AG04450 (cell line): ENCODE results near the gene GULP1. TPM values are rescaled to one million over a fixed set of nuclear protein-coding genes. Genes with fewer than 3 reads are reported as not detected.

Experiments
- CTCF ChIA-PET: fragments of 300-600, 350-600 bp; formaldehyde crosslinking; extraction: SDS; loops from one replicate; lab custom pipeline; 2022; ENCODE audit warnings: antibody characterized with exemption, inconsistent platforms; lab: Charles Lee
- POLR2A ChIA-PET: fragments of 350-600 bp; formaldehyde crosslinking; extraction: SDS; loops from one replicate; lab custom pipeline; 2021; ENCODE audit warnings: antibody characterized with exemption, inconsistent platforms; lab: Yijun Ruan, JAX
- DNase-seq: peaks from one replicate; pipeline ENCODE4 v3.0.0-alpha.2; 2011; ENCODE audit warnings: low read depth, low spot score
- H3K27ac ChIP-seq: one replicate; pipeline ENCODE4 v1.5.1; 2012; ENCODE audit warnings: low read depth, low read length, control low read depth
- H3K27me3 ChIP-seq: one replicate; pipeline ENCODE4 v1.6.0; 2012; ENCODE audit warnings: low read length; ENCODE audit not compliant: control insufficient read depth, insufficient read depth
- H3K4me3 ChIP-seq: 2 replicates; pipeline ENCODE4 v1.5.1; 2011; ENCODE audit warnings: mild to moderate bottlenecking, low read depth, low read length, control low read depth
- H3K9me3 ChIP-seq: 2 replicates; pipeline ENCODE4 v1.5.1; 2012; ENCODE audit warnings: low read length; ENCODE audit not compliant: control insufficient read depth, insufficient read depth
- CTCF ChIP-seq: IDR thresholded peaks from 2 replicates; pipeline ENCODE4 v1.5.1; 2011; ENCODE audit warnings: low read depth, low read length, control low read depth, inconsistent platforms
- polyA plus RNA-seq: library from polyadenylated mRNA; depleted of rRNA; stranded (reverse); fragments of >200 nt; gene quantifications from 2 replicates; pipeline ENCODE4 v1.2.3, GENCODE V29; 2011

GULP1 gene
- polyA plus RNA-seq, 1 experiment, result 44.7 TPM

GRCh38 chr2:188248513-188248912 is 43.2 kb upstream of the GULP1 start:
- ChIA-PET POLR2A (no interaction called here), CTCF (no interaction called here)
- TF ChIP-seq CTCF, result no peak
- DNase-seq, result no peak
- H3K4me3 ChIP-seq, result no peak overlapping the region
- no peak overlapping the region for H3K27ac ChIP-seq
- H3K27me3 ChIP-seq, result no peaks in the 10 kb centered on the region
- H3K9me3 ChIP-seq, result no peaks in the 10 kb centered on the region

GRCh38 chr2:188251034-188251433 is 40.6 kb upstream of the GULP1 start:
- no peak overlapping the region for H3K4me3 ChIP-seq
- ChIA-PET CTCF (no interaction called here), POLR2A (no interaction called here)
- no peaks in the 10 kb centered on the region for H3K27me3 ChIP-seq
- no peak for TF ChIP-seq CTCF
- no peak for DNase-seq
- no peaks in the 10 kb centered on the region for H3K9me3 ChIP-seq
- H3K27ac ChIP-seq, result no peak overlapping the region

- Histone ChIP-seq H3K4me3 (no peak overlapping the region), H3K27ac (no peak overlapping the region), H3K27me3 (no peaks in the 10 kb centered on the region), H3K9me3 (no peaks in the 10 kb centered on the region)
- ChIA-PET POLR2A (no interaction called here), CTCF (no interaction called here)
- TF ChIP-seq CTCF, result no peak
- DNase-seq, result no peak
Measured at GRCh38 chr2:188256420-188256819, 35.3 kb upstream of the GULP1 start.

- Histone ChIP-seq H3K27me3 (no peaks in the 10 kb centered on the region), H3K27ac (no peak overlapping the region), H3K4me3 (no peak overlapping the region), H3K9me3 (no peaks in the 10 kb centered on the region)
- ChIA-PET CTCF (no interaction called here), POLR2A (no interaction called here)
- DNase-seq, result no peak
- no peak for TF ChIP-seq CTCF
Measured at GRCh38 chr2:188265315-188265714, 26.4 kb upstream of the GULP1 start.

GRCh38 chr2:188267776-188268175 is 23.9 kb upstream of the GULP1 start:
- CTCF ChIA-PET, result no interaction called here
- DNase-seq, result no peak
- no peak for TF ChIP-seq CTCF
- Histone ChIP-seq H3K27me3 (no peaks in the 10 kb centered on the region), H3K27ac (no peak overlapping the region), H3K9me3 (no peaks in the 10 kb centered on the region; the same call in 1 of the 2 replicates), H3K4me3 (no peak overlapping the region)
- POLR2A ChIA-PET, result no interaction called here
